Osteocyte (in vitro differentiated cells): ENCODE results near the gene FTO. TPM values are rescaled to one million over a fixed set of nuclear protein-coding genes. Genes with fewer than 3 reads are reported as not detected.

Experiments
- DNase-seq: peaks from one replicate; pipeline ENCODE4 v3.0.0; 2021; ENCODE audit warnings: mixed read lengths; ENCODE audit not compliant: unreplicated experiment; ENCODE audit errors: extremely low spot score
- H3K27ac Mint-ChIP-seq: one replicate; pipeline ENCODE4 v1.8.0; 2021; ENCODE audit warnings: mild to moderate bottlenecking, mixed read lengths; ENCODE audit not compliant: unreplicated experiment
- H3K27me3 Mint-ChIP-seq: one replicate; pipeline ENCODE4 v1.8.0; 2021; ENCODE audit warnings: mixed read lengths; ENCODE audit not compliant: unreplicated experiment
- H3K36me3 Mint-ChIP-seq: one replicate; pipeline ENCODE4 v1.8.0; 2021; ENCODE audit warnings: mixed read lengths; ENCODE audit not compliant: unreplicated experiment
- H3K4me1 Mint-ChIP-seq: one replicate; pipeline ENCODE4 v1.8.0; 2021; ENCODE audit warnings: mixed read lengths; ENCODE audit not compliant: unreplicated experiment
- H3K4me3 Mint-ChIP-seq: one replicate; pipeline ENCODE4 v1.8.0; 2021; ENCODE audit warnings: mild to moderate bottlenecking, moderate library complexity, mixed read lengths; ENCODE audit not compliant: unreplicated experiment
- H3K9me3 Mint-ChIP-seq: one replicate; pipeline ENCODE4 v1.8.0; 2021; ENCODE audit warnings: mixed read lengths; ENCODE audit not compliant: unreplicated experiment
- CTCF ChIP-seq: fragments of 200-600 bp; sonication (generic); IDR thresholded peaks from 2 replicates; pipeline ENCODE4 v1.5.0; 2021; ENCODE audit warnings: antibody characterized with exemption, mild to moderate bottlenecking, moderate library complexity
- total RNA-seq: library from RNA; stranded (reverse); gene quantifications from 2 replicates; pipeline ENCODE4 v1.2.1, GENCODE V29; 2021

The FTO gene
- total RNA-seq, 1 donor from 2014 or later, result 108 TPM

DNA sequence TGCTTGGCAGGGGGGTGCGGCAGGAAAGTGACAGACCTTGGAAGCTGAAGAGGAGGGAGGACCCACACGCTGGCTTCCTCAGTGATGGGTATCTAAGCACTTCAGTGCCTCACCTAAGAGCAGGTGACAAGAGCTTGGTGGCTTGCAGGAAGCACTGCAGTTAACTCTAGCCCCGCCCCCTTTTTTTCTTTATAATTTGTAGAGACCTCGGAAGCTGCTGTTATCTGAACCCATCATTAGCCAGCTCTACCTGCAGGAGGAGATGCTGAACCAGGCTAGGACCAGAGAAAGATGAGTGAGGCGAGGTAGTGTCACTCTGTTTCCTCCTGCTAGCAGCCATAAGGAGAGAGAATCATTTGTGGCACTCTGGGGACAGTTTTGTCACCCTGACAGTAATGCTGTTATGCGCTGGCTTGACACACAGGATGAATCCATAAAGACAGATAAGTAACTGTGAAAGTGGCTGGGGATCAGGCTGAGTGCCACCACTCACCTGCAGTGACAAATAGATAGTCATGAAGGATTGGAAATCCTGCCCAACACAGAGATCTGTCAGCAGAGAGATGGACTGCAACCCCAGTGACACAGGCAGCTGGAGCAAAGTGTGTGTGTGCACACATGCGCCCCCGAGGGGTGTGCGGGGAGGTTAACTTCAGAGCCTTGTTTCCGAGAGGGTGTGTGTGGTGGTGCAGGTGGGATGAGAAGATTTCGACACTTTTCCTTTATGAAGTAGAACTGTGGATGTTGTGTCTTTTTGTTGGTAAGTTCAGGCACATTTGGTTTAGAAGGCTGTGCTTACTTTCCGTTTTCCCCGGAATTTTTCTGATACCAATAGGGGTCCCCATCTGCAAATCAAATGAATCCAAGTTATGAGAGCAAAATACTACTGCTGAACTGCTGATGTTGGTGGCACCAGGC is 358.7 kb downstream of the FTO start:
- H3K4me1 Mint-ChIP-seq, result peaks cover 4% of the 10 kb centered on the region
- H3K27ac Mint-ChIP-seq, result no peak overlapping the region
- no peak for DNase-seq

DNA sequence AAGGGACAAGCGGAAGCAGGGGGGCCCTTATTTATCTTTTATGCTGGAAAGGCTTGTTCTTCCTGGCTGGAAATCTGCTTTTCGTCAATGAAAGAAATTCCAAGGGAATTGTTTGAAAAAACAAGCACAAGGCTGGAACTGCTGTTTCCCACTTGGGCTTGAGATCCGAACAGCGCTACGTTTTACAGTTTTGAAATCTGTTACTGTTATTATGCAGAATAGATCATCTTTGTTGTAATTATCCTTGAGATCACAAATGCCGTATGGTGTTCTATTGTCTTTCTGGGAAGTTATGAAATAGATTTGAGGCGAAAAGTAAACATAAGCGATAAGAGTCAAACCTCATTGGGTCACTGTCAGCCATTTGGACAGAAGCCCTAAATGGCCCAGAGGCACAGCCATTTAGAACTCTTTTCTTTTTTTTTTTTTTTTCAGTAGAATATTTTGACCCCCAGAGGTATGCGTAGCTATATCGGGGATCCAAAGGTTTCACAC is 359.4 kb downstream of the FTO start:
- DNase-seq, result no peak
- no peak for TF ChIP-seq CTCF
- no peak overlapping the region for H3K4me3 Mint-ChIP-seq
- H3K9me3 Mint-ChIP-seq, result no peaks in the 10 kb centered on the region
- H3K4me1 Mint-ChIP-seq, result peaks cover 4% of the 10 kb centered on the region
- no peaks in the 10 kb centered on the region for H3K27me3 Mint-ChIP-seq
- H3K36me3 Mint-ChIP-seq, result no peaks in the 10 kb centered on the region
- no peak overlapping the region for H3K27ac Mint-ChIP-seq

More for the DNA sequence above, 358.7 kb downstream of the FTO start:
- Mint-ChIP-seq H3K4me3 (no peak overlapping the region), H3K9me3 (no peaks in the 10 kb centered on the region), H3K36me3 (peaks cover 2% of the 10 kb centered on the region), H3K27me3 (no peaks in the 10 kb centered on the region)
- TF ChIP-seq CTCF, result no peak

GRCh38 chr16:54066451-54067105 is 362.6 kb downstream of the FTO start:
- H3K27me3 Mint-ChIP-seq, result no peaks in the 10 kb centered on the region
- no peak for TF ChIP-seq CTCF
- no peak for DNase-seq
- H3K4me1 Mint-ChIP-seq, result peaks cover 4% of the 10 kb centered on the region
- no peaks in the 10 kb centered on the region for H3K9me3 Mint-ChIP-seq
- H3K36me3 Mint-ChIP-seq, result no peaks in the 10 kb centered on the region
- H3K27ac Mint-ChIP-seq, result no peak overlapping the region
- H3K4me3 Mint-ChIP-seq, result no peak overlapping the region

GRCh38 chr16:54067322-54068065 is 363.5 kb downstream of the FTO start:
- Mint-ChIP-seq H3K4me3 (no peak overlapping the region), H3K9me3 (no peaks in the 10 kb centered on the region), H3K27me3 (no peaks in the 10 kb centered on the region), H3K36me3 (no peaks in the 10 kb centered on the region), H3K4me1 (peaks cover 4% of the 10 kb centered on the region), H3K27ac (no peak overlapping the region)
- DNase-seq, result no peak
- TF ChIP-seq CTCF, result no peak
